Right lung (tissue), 5 donors: ENCODE data around the gene KDM6B. TPM values are rescaled to one million over a fixed set of nuclear protein-coding genes. Genes with fewer than 3 reads are reported as not detected.

Source experiments
- DNase-seq, 2 donors: peaks; one replicate each; pipeline ENCODE4 v3.0.0-alpha.2; 2013
- polyA plus RNA-seq, 5 donors: library from polyadenylated mRNA; unstranded; fragments of 120-200 nt; gene quantifications; one replicate each; pipeline versions ENCODE4 v1.2.1 to v1.2.3, GENCODE V29; 2013; ENCODE audit warnings: inconsistent platforms in 1 of 5, low replicate concordance in 1 of 5; ENCODE audit not compliant: insufficient read length in 5 of 5, insufficient read depth in 1 of 5

The KDM6B gene
- polyA plus RNA-seq, 5 donors, result 15.1 to 28.6 (median 25.7) TPM

DNA sequence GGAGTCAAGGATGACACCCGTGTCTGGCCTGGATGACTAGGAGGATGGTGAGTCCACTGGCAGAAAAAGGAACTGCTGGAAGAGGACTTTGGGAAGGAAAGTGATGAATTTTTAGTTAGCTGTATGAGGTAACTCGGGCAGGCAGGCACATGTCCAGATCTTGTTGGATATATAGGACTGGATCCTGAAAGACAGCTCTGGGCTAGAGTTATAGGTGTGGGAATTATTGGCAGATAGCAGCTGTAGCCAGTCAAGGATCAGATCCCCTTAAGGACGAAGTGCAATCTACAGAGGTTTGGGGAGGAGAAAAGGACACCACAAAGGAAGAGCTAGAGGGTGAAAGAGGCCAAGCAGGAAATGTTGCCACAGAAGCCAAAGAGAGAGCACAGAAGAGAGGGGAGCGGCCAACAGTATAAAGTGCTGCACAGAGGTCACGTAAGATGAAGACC lies 33.9 kb downstream of the KDM6B start:
- DNase-seq, result no peak

DNA sequence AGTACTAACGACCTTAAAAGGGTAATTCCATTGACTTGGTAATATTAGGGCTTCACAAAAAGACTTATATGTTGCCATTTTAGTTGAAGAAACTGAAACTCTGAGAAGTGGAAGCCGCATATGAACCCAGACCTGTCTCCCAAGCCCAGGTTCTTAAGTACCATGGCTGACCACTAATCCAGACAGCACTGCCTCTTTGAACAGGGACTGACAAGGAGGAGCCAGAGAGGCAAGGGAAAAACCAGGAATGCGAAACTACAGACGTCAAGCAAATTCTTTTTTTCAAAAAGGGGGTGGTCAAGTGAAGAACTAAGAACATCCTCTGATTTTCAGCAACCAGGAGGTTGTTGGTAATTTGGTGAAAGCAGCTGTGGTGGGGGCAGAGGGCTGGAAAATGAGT lies 39.0 kb downstream of the KDM6B start:
- no peak for DNase-seq

DNA sequence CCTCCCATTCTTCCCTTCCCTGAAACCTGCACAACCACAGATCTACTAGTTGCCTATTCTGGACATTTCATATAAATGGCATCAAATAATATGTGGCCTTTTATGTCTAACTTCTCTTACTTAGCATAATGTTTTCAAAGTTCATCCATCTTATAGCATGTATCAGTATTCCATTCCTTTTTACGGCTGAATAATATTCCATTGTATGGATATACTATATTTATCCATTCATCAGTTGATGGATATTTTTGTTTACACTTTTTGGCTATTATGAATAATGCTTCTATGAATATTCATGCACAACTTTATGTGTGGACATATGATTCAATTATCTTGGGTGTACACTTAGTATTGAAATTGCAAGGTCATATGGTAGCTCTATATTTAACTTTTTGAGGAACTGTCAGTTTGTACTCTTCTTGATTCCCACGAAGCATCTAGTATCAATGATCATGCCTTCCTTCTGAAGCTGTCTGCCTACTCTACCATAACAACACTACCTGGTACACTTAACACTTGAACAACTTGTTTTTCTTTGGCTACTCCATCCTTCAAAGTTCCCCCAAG lies 41.9 kb downstream of the KDM6B start:
- DNase-seq, result no peak

DNA sequence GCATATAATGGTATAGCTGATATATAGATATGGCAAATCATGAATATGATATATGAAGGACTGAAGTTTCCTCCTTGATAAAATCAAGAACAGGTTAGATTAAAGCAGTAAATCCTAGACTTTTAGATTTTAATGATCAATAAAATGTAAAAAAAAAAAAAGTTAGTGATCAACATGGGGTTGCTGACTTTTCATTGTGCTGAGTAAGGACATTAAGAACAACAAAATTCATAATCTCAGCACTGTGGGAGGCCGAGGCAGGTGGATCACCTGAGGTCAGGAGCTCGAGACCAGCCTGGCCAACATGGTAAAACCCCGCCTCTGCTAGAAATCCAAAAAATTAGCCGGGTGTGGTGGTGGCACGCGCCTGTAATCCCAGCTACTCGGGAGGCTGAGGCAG lies 44.2 kb downstream of the KDM6B start:
- DNase-seq, result no peak

DNA sequence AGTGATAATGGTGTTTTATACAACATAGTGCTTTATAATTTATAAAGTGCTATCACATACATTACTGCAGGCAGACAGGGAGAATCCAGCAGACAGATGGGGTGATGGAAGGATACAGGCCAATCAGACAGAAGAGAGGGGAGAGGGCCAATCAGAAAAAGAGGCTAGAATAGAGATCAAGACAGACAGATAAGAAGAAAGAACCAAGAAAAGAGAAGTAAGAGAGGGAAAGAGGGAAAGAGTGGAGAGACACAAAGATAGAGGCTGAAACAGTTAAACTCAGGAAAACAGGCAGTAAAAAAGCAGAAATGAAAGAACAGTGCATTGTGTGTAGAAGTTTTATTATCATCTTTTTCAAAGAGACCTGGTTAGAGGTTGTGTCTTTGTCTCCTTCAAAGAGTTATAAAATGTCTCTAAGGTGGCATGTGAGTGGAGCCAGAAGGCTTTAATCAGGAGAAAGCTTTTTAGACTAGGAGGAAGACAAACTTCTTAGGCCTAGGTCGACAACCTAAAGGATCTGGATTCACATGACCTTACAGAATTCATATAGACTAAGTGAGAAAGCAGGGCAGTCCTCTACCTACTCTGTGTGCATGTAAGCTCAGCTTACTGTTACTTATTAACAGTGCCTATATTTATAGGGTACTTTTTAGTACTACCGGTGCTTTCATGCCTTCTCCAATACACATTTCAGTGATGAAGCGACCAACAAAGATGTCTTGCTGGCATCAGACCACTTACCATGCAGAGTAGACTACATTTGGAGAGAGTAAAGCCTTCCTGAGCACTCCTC lies 46.3 kb downstream of the KDM6B start:
- DNase-seq, result no peak

DNA sequence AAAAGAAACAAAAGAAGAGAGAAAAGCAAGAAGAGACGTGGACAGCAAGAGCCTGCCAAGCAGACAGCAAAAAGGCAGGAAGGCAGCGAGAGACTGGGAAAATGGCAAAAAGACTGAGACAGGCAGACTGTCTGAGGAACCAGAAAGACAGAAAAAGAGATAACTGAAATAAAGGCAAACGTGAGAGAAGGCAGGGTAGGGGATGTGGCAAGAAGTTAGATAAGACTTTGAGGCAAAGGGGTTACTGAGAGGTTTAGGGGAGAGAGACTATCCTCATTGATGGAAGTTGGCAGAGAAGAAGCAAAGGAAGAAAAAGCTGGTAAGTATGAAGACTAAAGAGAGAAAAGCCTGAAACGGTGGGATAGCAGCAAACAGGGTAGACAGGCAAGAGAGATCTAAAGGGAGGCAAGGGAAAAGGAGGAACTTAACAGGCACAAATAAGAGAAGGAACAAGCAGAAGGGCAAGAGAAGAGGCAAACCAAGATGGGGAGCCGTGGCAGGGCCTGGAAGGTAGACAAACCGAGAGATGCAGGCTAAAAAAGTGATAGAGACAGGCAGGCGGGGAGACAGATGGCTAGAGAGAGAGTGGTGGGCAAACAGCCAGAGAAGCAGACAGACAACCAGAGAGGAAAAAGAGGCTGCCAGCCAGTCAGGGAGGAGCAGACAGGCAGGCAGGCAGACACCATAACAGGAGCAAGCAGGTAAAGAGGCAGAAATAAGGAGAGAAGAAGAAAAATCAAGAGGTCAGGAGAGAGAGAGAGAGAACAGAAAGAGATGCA lies 47.4 kb downstream of the KDM6B start:
- DNase-seq, result no peak

DNA sequence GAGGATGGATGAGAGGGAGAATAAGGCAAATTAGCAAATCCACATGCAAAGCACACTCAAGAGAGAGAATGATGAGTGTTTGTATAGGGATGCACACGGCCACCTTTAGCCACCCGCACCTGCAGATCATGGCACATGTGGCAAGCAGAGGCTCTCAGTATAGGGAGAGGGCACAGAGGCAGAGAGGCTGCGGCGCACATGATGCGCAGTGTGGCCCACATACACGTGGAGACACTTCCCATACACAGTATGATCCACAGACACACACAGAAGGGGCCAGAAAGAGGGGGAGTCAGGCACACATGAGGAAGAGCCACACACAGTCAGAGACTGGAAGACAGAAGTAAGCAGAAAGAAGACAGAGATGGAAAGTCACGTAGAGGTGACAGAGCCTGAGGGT lies 48.1 kb downstream of the KDM6B start:
- no peak for DNase-seq

DNA sequence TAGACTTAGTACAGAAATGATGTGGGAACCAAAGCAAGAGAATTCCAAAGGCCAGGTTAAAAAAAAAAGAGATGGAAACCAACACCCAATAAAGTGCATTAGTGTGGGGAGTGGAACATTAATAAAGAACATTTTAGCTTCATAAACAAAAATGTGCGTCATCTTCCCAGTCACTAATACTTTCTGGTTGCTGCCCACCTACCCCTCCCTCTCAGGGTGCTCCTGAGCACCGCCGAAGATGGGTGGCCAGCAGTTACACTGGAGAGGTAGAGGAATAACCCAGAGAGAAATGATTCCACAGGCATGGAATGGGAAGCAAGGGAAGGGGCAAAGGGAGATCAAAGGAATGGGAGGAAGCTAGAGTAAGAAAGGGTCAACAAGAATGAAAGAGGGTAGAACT lies 48.6 kb downstream of the KDM6B start:
- no peak for DNase-seq

Other genes starting within 250 kb of the KDM6B start
- gene SOX15, start 244.1 kb upstream of the KDM6B start, polyA plus RNA-seq, result 1 to 10 TPM; 1.4 to 2.5 (median 1.8) TPM
- 10 to 100 TPM; 33.0 to 43.8 (median 38.6) TPM for gene FXR2, start 219.3 kb upstream of the KDM6B start, polyA plus RNA-seq
- gene SAT2, start 206.4 kb upstream of the KDM6B start, polyA plus RNA-seq, result 10 to 100 TPM; 70.6 to 93.8 (median 86.2) TPM
- gene SHBG, start 204.1 kb upstream of the KDM6B start, polyA plus RNA-seq, result 1 to 10 TPM; 1.1 to 2.0 (median 1.2) TPM
- gene ATP1B2, start 183.3 kb upstream of the KDM6B start, polyA plus RNA-seq, result 10 to 100 TPM; 20.5 to 31.5 (median 25.5) TPM
- 10 to 100 TPM; 68.9 to 88.2 (median 78.4) TPM for gene TP53, start 146.7 kb upstream of the KDM6B start, polyA plus RNA-seq
- gene WRAP53, start 145.7 kb upstream of the KDM6B start, polyA plus RNA-seq, result 10 to 100 TPM; 10.3 to 17.5 (median 13.3) TPM
- gene EFNB3, start 129.0 kb upstream of the KDM6B start, polyA plus RNA-seq, result 10 to 100 TPM; 28.2 to 37.8 (median 32.1) TPM
- gene DNAH2, start 116.5 kb upstream of the KDM6B start, polyA plus RNA-seq, result 1 to 10 TPM; 1.1 to 3.8 (median 2.1) TPM
- gene TMEM88, start 20.8 kb downstream of the KDM6B start, polyA plus RNA-seq, result 10 to 100 TPM; 12.5 to 23.6 (median 16.0) TPM
- 100 to 1,000 TPM in 1 of 5 donors, 10 to 100 TPM in 4; 58.2 to 121 (median 71.0) TPM for gene NAA38, start 23.3 kb downstream of the KDM6B start, polyA plus RNA-seq
- gene CYB5D1, start 23.8 kb downstream of the KDM6B start, polyA plus RNA-seq, result 10 to 100 TPM; 18.7 to 22.7 (median 19.6) TPM
- gene CHD3, start 54.6 kb downstream of the KDM6B start, polyA plus RNA-seq, result 100 to 1,000 TPM; 177 to 239 (median 196) TPM
- gene RNF227, start 82.1 kb downstream of the KDM6B start, polyA plus RNA-seq, result 1 to 10 TPM; 2.2 to 3.4 (median 3.0) TPM
- gene KCNAB3, start 95.6 kb downstream of the KDM6B start, polyA plus RNA-seq, result 10 to 100 TPM in 3 of 5 donors, 1 to 10 TPM in 2; 8.7 to 12.1 (median 10.3) TPM
- gene TRAPPC1, start 97.7 kb downstream of the KDM6B start, polyA plus RNA-seq, result 100 to 1,000 TPM; 111 to 164 (median 138) TPM
- gene CNTROB, start 98.0 kb downstream of the KDM6B start, polyA plus RNA-seq, result 10 to 100 TPM; 67.3 to 82.5 (median 74.7) TPM
- gene GUCY2D, start 168.4 kb downstream of the KDM6B start, polyA plus RNA-seq, result under 1 TPM in 3 of 5 donors, not detected in 2; 0.12 to 0.33 (median 0.27) TPM
- under 1 TPM; 0.20 to 0.51 (median 0.45) TPM for gene ALOX15B, start 204.8 kb downstream of the KDM6B start, polyA plus RNA-seq